ENCODE data around the gene WNT2B. TPM values are rescaled to one million over a fixed set of nuclear protein-coding genes. Genes with fewer than 3 reads are reported as not detected.
"Not testable (repeated sequence)": the region's sequence is repeated elsewhere in the genome, so short reads cannot be mapped to it uniquely, and the experiment has no call there.

The WNT2B gene
- total RNA-seq, 2 donors from 2014 or later = 4.3 to 5.9 TPM

DNA sequence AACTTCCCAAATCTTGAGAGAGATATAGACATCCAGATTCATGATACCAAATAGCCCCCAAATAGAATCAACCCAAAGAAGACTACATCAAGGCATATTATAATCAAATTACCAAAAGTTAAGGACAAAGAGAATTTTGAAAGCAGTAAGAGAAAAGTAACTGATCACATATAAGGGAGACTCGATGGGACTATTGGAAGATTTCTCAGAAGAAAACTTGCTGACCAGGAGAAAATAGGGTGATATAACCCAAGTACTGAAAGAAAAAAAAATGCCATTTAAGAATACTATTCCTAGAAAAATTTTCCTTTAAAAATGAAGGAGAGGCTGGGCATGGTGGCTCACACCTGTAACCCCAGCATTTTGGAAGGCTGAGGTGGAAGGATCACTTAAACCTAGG lies 30.5 kb upstream of the WNT2B start:
- intact Hi-C loops (cut with DNase I) = no loop called here
- Histone ChIP-seq H3K36me3 (no peaks in the 10 kb centered on the region), H3K9ac (ENCODE audit: low read depth in 2 of 2, low read length in 2 of 2) (no peak overlapping the region), H3K27me3 (no peaks in the 10 kb centered on the region), H3K9me3 (no peaks in the 10 kb centered on the region), H3K4me3 (no peak overlapping the region), H3K27ac (no peak overlapping the region), H3K4me1 (no peaks in the 10 kb centered on the region)
- TF ChIP-seq, protein P1, sequence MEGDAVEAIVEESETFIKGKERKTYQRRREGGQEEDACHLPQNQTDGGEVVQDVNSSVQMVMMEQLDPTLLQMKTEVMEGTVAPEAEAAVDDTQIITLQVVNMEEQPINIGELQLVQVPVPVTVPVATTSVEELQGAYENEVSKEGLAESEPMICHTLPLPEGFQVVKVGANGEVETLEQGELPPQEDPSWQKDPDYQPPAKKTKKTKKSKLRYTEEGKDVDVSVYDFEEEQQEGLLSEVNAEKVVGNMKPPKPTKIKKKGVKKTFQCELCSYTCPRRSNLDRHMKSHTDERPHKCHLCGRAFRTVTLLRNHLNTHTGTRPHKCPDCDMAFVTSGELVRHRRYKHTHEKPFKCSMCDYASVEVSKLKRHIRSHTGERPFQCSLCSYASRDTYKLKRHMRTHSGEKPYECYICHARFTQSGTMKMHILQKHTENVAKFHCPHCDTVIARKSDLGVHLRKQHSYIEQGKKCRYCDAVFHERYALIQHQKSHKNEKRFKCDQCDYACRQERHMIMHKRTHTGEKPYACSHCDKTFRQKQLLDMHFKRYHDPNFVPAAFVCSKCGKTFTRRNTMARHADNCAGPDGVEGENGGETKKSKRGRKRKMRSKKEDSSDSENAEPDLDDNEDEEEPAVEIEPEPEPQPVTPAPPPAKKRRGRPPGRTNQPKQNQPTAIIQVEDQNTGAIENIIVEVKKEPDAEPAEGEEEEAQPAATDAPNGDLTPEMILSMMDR (IDR thresholded peaks at IDR 0.05) = no peak
- DNase-seq = no peak

DNA sequence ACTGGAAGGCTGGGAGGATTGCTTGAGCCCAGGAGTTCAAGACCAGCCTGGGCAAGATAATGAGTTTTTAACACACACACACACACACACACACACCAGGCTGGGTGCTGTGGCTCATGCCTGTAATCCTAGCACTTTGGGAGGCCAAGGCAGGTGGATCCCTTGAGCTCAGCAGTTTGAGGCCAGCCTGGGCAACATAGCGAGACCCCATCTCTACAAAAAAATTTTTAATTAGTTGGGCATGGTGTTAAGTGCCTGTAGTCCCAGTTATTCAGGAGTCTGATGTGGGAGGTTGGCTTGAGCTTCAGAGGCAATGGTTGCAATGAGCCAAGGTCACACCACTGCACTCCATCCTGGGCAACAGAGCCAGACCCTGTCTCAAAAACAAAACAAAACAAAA lies 22.7 kb upstream of the WNT2B start:
- H3K36me3 ChIP-seq; DNase-seq; H3K9ac ChIP-seq (ENCODE audit: low read depth in 2 of 2, low read length in 2 of 2); H3K9me3 ChIP-seq; H3K27me3 ChIP-seq; H3K4me1 ChIP-seq; H3K4me3 ChIP-seq; intact Hi-C loops (cut with DNase I); H3K27ac ChIP-seq: not testable (repeated sequence)

GRCh38 chr1:112487686-112488085 lies 21.1 kb upstream of the WNT2B start:
- H3K9me3 ChIP-seq; H3K4me1 ChIP-seq; H3K27me3 ChIP-seq; H3K36me3 ChIP-seq; H3K27ac ChIP-seq; H3K4me3 ChIP-seq; H3K9ac ChIP-seq (ENCODE audit: low read depth in 2 of 2, low read length in 2 of 2); intact Hi-C loops (cut with DNase I); DNase-seq: not testable (repeated sequence)

GRCh38 chr1:112488141-112488540 lies 20.6 kb upstream of the WNT2B start:
- intact Hi-C loops (cut with DNase I) = no loop called here
- Histone ChIP-seq H3K9me3 (no peaks in the 10 kb centered on the region), H3K9ac (ENCODE audit: low read depth in 2 of 2, low read length in 2 of 2) (no peak overlapping the region)

DNA sequence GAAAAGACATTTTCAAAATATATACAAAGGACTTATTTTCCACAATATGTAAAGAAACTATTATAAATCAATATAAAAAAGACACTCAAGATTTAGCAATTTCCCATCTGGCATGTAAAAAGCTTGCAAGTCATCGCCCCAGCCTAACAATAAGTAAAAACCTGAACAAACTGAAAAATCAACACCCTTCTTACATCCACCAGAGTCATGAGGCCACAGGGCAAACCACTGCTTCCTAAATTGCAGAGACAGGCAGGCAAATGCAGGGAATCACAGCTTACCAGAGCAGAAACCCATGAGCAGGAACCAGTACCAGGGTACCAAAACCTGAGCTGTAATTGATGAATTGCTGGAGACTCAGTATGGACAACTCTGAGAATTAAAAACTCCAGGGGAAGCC lies 16.7 kb upstream of the WNT2B start:
- Histone ChIP-seq H3K27ac (no peak overlapping the region), H3K4me3 (no peak overlapping the region), H3K27me3 (no peaks in the 10 kb centered on the region), H3K4me1 (no peaks in the 10 kb centered on the region), H3K9me3 (no peaks in the 10 kb centered on the region), H3K36me3 (no peaks in the 10 kb centered on the region), H3K9ac (ENCODE audit: low read depth in 2 of 2, low read length in 2 of 2) (no peak overlapping the region)
- no peak for DNase-seq
- intact Hi-C loops (cut with DNase I) = no loop called here
- TF ChIP-seq, protein P1 (IDR thresholded peaks at IDR 0.05) = no peak

More at GRCh38 chr1:112488141-112488540, 20.6 kb upstream of the WNT2B start:
- no peak overlapping the region for H3K27ac ChIP-seq
- H3K4me1 ChIP-seq = no peaks in the 10 kb centered on the region
- no peaks in the 10 kb centered on the region for H3K27me3 ChIP-seq
- no peak overlapping the region for H3K4me3 ChIP-seq
- no peak for DNase-seq
- H3K36me3 ChIP-seq = no peaks in the 10 kb centered on the region
- TF ChIP-seq, protein P1 (IDR thresholded peaks at IDR 0.05) = no peak

GRCh38 chr1:112493351-112493750 lies 15.4 kb upstream of the WNT2B start:
- no peak for DNase-seq
- no peak overlapping the region for H3K9ac ChIP-seq (ENCODE audit: low read depth in 2 of 2, low read length in 2 of 2)
- TF ChIP-seq, protein P1 (IDR thresholded peaks at IDR 0.05) = no peak
- no peak overlapping the region for H3K4me3 ChIP-seq
- H3K9me3 ChIP-seq = no peaks in the 10 kb centered on the region
- intact Hi-C loops (cut with DNase I) = no loop called here
- H3K36me3 ChIP-seq = no peaks in the 10 kb centered on the region
- H3K4me1 ChIP-seq = no peaks in the 10 kb centered on the region
- no peak overlapping the region for H3K27ac ChIP-seq
- no peaks in the 10 kb centered on the region for H3K27me3 ChIP-seq

GRCh38 chr1:112496290-112496689 lies 12.5 kb upstream of the WNT2B start:
- Histone ChIP-seq H3K27ac (no peak overlapping the region), H3K9ac (ENCODE audit: low read depth in 2 of 2, low read length in 2 of 2) (no peak overlapping the region), H3K4me1 (no peaks in the 10 kb centered on the region), H3K9me3 (no peaks in the 10 kb centered on the region), H3K4me3 (no peak overlapping the region), H3K27me3 (no peaks in the 10 kb centered on the region), H3K36me3 (no peaks in the 10 kb centered on the region)
- TF ChIP-seq, protein P1 (IDR thresholded peaks at IDR 0.05) = no peak
- no peak for DNase-seq
- intact Hi-C loops (cut with DNase I) = no loop called here
